K562 (cell line): ENCODE data around the gene PSME1. TPM values are rescaled to one million over a fixed set of nuclear protein-coding genes. Genes with fewer than 3 reads are reported as not detected.

ENCODE experiments used
- ARID1B ChIP-seq: fragments of 450-650 bp; IDR thresholded peaks from 2 replicates; pipeline ENCODE4 v1.6.1; 2016; ENCODE audit warnings: antibody characterized with exemption, mild to moderate bottlenecking, inconsistent platforms
- ATF2 ChIP-seq: sonication (generic); formaldehyde crosslinking; IDR thresholded peaks from 2 replicates; pipeline ENCODE4 v1.8.1; 2022; ENCODE audit warnings: missing genetic modification reagents
- CBFA2T2 ChIP-seq: fragments of 450-650 bp; conservative IDR thresholded peaks from 2 replicates; pipeline ENCODE4 v1.6.1; 2017; ENCODE audit warnings: mild to moderate bottlenecking
- CREB1 ChIP-seq, 2 experiments: sonication (generic) in 1 of 2; formaldehyde crosslinking in 1 of 2; IDR thresholded peaks; 2 replicates each; pipeline versions ENCODE4 v1.6.1 to v1.8.0; 2012 to 2022; ENCODE audit warnings: inconsistent platforms in 1 of 2, mild to moderate bottlenecking in 1 of 2, missing genetic modification reagents in 1 of 2, moderate library complexity in 1 of 2
- CTCFL ChIP-seq: IDR thresholded peaks from 2 replicates; pipeline ENCODE4 v1.6.1; 2011; ENCODE audit warnings: borderline replicate concordance, low read depth, mild to moderate bottlenecking, moderate library complexity, low read length; ENCODE audit not compliant: insufficient read depth, poor library complexity, severe bottlenecking
- EGR1 ChIP-seq: fragments of 450-650 bp; conservative IDR thresholded peaks from 2 replicates; pipeline ENCODE4 v1.6.1; 2017; ENCODE audit warnings: mild to moderate bottlenecking
- LCOR ChIP-seq: sonication (generic); formaldehyde crosslinking; IDR thresholded peaks from 2 replicates; pipeline ENCODE4 v1.8.0; 2022; ENCODE audit warnings: mild to moderate bottlenecking, missing genetic modification reagents
- NFIX ChIP-seq: fragments of 250-450 bp; sonication (Bioruptor Pico); IDR thresholded peaks from 2 replicates; pipeline ENCODE4 v1.4.0; 2020; ENCODE audit warnings: low read depth, mild to moderate bottlenecking, moderate library complexity
- REST ChIP-seq, 2 experiments: fragments of 450-650 bp; formaldehyde crosslinking in 1 of 2; IDR thresholded peaks; 2 replicates each; pipeline versions ENCODE4 v1.4.0 to v1.6.1; 2014 to 2020; ENCODE audit warnings: mild to moderate bottlenecking in 2 of 2, borderline replicate concordance in 1 of 2, low read depth in 1 of 2
- SUPT5H ChIP-seq: fragments of 450-650 bp; IDR thresholded peaks from 2 replicates; pipeline ENCODE4 v1.6.1; 2016
- TARDBP ChIP-seq: fragments of 450-650 bp; IDR thresholded peaks from 2 replicates; pipeline ENCODE4 v1.6.1; 2016
- ZNF740 ChIP-seq, 3 experiments: fragments of 200-800 bp in 1 of 3; sonication (Bioruptor generic) in 1 of 3; sonication (generic) in 1 of 3; formaldehyde crosslinking in 1 of 3; IDR thresholded peaks; 2 replicates each; pipeline versions ENCODE4 v1.6.1 to v1.8.0; 2016 to 2022; ENCODE audit warnings: mild to moderate bottlenecking in 2 of 3, missing compliant biosample characterization in 2 of 3, missing genetic modification characterization in 2 of 3, missing genetic modification reagents in 1 of 3
- polyA plus RNA-seq, 8 experiments: library from polyadenylated mRNA; depleted of rRNA in 4 of 8; stranded (reverse) in 5 of 8; unstranded in 3 of 8; fragments of >200 nt; fragmentation: Nextera tagmentation in 2 of 8; fragmentation: Illumina TruSeq in 1 of 8; extraction: Ambion mirVana in 2 of 8; extraction: Trizol in 1 of 8; gene quantifications; 2 replicates each; pipeline versions ENCODE4 v1.2.1 to v1.2.3, GENCODE V29; 2011 to 2014; ENCODE audit warnings: inconsistent platforms in 1 of 8, missing spikeins in 1 of 8
- total RNA-seq, 7 experiments: library from RNA; depleted of rRNA in 6 of 7; stranded (reverse); fragments of >200 nt in 6 of 7; fragmentation: Illumina TruSeq in 2 of 7; extraction: Trizol in 2 of 7; gene quantifications; 2 replicates each; pipeline versions ENCODE4 v1.2.1 to v1.2.3, GENCODE V29; 2011 to 2021; ENCODE audit warnings: low replicate concordance in 1 of 7

PSME1 gene
- total and polyA plus RNA-seq, 9 of the 15 experiments (the other 6 are each of a cell fraction or from before 2014, with no cell fraction given): 20.3 to 180 (median 67.5) TPM

GRCh38 chr14:24160850-24161804 lies 25.1 kb downstream of the PSME1 start, which contains the start of gene IRF9 (continued):
- TF ChIP-seq CTCFL: peak; percentile 32
- TF ChIP-seq CREB1 (IDR thresholded peaks at IDR 0.05): no peak
- peak; percentile 63; the same call in 1 of the 2 replicates for TF ChIP-seq CREB1 (CRISPR knock-in tag; IDR thresholded peaks at IDR 0.05)
- TF ChIP-seq REST (IDR thresholded peaks at IDR 0.05; ENCODE audit: borderline replicate concordance): peak; percentile 87
- TF ChIP-seq REST (CRISPR knock-in tag; IDR thresholded peaks at IDR 0.05; ENCODE audit: low read depth): peak; percentile 19; the same call in 1 of the 2 replicates
- TF ChIP-seq ZNF740 (CRISPR knock-in tag; IDR thresholded peaks at IDR 0.05): no peak
- no peak for TF ChIP-seq ZNF740 (tag; IDR thresholded peaks at IDR 0.05)
- TF ChIP-seq ARID1B: peak; percentile 57
- no peak for TF ChIP-seq TARDBP
- no peak for TF ChIP-seq ATF2 (CRISPR knock-in tag)
- no peak for TF ChIP-seq EGR1
- peak; percentile 76 for TF ChIP-seq LCOR
- TF ChIP-seq NFIX: 0 out of 2 replicates have a peak, but pooled peaks have one; percentile 1
- TF ChIP-seq SUPT5H: peak; percentile 64
- TF ChIP-seq CBFA2T2: peak; percentile 76
